ENCODE measurements around the gene RGMA. TPM values are rescaled to one million over a fixed set of nuclear protein-coding genes. Genes with fewer than 3 reads are reported as not detected.
A peak's percentile ranks its signal among the peaks of the same experiment; 100 is the strongest.
"Not testable (repeated sequence)": the region's sequence is repeated elsewhere in the genome, so short reads cannot be mapped to it uniquely, and the experiment has no call there.

RGMA gene
- total RNA-seq, 1 donor from 2014 or later = 0.34 TPM

DNA sequence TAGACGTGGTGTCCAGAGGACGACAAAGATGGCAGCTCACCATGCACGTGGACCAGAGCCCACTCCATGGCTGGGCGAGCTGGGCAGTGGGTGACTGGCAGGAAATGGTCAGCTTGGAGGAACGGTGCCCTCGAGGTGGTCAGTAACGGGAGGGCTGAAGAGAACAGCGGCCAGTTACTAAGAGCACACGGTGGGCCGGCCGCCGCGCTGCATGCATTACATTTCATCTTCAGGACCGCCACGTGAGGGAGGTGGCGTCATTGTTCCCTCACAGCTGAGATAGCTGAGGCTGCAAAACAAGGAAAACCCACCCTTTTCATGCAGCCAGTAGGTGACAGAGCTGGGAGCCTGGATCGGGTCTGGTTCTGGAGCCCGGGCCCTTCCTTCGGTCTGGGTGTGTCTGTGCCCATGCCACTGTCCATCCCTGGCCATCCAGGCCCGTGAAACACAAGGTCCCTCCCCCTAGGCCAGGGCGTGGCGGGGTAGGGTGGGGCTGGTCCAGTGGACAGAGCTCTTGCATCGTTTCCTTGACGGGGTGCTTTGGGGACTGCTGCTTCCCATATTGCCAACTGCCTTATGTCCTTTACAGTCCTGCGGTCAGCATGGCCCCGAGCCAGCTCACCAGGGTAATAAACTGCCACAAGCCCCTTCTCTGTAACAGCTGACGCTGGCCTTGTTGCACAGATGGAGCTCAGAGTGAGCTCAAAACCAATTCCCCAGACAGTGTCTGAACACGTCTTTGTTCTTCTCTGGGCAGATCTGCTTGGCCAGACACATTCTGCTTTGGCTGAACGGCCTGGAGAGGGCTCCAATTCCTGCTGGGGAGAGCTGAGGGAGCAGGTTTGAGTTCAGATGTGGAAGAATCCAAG, 51.8 kb downstream of the RGMA start:
- H3K36me3 Mint-ChIP-seq (ENCODE audit: low read depth) = no peaks in the 10 kb centered on the region
- peaks cover 4% of the 10 kb centered on the region for H3K27me3 Mint-ChIP-seq (ENCODE audit: insufficient read depth)
- no peak overlapping the region for H3K27ac Mint-ChIP-seq
- peaks cover 6% of the 10 kb centered on the region for H3K4me1 Mint-ChIP-seq (ENCODE audit: low read depth)
- H3K4me3 Mint-ChIP-seq = no peak overlapping the region
- no peak for DNase-seq (ENCODE audit: low spot score)
- intact Hi-C loops (cut with micrococcal nuclease) = loop anchor here (1.0 kb wide), 1 partner anchor 1083 kb away; no protein-coding TSS in a partner anchor
- no peaks in the 10 kb centered on the region for H3K9me3 Mint-ChIP-seq

DNA sequence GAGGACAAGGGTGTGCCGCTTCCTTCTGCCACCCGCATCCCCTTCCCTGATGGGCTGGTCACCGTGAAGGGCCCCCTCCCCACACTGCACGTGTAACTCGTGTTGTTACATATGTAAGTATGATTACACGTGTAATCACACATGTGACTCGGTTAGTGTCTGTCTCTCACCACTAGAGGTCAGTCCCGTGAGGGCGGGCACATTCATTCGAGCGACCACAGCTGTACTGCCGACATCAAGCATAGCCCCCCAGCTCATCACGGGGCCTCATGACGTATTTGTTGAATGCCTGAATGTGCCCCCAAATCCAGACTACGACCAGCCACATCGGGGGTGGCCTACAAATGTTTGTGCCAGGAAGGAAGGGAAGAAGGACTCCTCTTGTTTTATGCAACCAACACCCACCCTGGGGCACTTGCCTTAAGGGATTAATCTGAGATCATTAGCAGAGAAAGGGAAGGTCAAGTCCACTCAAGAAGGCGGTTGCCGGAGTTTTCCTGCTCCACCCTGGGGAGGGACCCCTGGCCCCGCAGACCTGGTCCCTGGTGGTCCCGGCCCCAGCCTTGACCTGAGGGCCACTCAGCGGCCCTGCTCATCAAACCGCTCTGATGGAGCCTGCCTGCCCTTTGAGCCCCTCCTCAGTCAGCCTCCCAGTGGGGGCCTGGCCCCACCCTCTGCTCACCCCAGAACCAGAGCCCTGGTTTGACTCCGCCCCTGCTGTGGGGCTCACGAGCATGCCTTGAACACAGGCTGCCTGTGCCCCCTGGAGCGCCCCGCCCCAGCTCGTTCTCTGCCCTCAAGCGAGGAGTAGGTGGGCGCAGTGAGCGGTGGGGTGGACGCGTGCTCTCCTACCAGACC, 52.8 kb downstream of the RGMA start:
- H3K27me3 Mint-ChIP-seq (ENCODE audit: insufficient read depth) = peaks cover 4% of the 10 kb centered on the region
- no peak overlapping the region for H3K27ac Mint-ChIP-seq
- H3K4me3 Mint-ChIP-seq = peak overlapping the region; percentile 63
- intact Hi-C loops (cut with micrococcal nuclease) = loop anchor here (1.0 kb wide), 1 partner anchor 1084 kb away; no protein-coding TSS in a partner anchor
- H3K4me1 Mint-ChIP-seq (ENCODE audit: low read depth) = peaks cover 6% of the 10 kb centered on the region
- DNase-seq (ENCODE audit: low spot score) = no peak
- no peaks in the 10 kb centered on the region for H3K9me3 Mint-ChIP-seq
- H3K36me3 Mint-ChIP-seq (ENCODE audit: low read depth) = no peaks in the 10 kb centered on the region

DNA sequence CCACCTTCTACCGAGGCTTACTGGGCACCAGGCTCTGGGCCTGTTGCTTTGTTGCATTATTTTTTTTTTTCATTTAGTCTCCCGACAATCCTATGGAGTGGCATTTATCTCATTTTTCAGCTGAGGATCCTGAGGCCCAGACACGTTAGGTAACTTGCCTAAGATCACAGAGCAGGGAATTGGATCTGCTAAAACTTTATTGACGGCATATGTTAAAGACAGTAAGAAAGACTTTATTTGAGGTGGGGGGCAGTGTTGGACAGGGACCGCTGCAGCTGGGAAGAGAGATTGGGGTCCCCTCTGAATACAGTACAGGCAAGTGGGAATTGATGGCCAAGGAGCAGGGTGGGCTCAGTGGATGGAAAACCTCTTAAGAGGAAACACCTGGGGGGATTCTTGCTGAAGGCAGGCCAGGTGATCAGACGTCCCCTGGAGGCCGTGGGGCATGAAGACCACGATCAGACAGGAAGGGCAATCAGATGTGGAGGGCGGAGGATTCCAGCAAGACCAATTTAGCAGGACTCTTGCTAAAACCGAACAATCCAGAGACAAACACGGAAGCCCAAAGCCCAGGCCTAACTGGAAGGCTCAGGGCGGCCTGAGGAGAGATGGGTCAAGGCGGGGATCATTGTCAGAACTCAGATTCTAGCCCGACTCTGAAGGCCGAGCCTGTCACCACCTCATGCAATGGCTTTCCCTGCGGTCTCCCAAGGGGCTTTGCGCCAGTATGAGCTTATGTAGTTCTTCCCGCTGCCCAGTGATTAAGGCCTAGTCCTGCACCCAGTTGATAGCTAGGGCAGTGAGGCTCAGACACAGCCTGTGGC, 53.7 kb downstream of the RGMA start:
- H3K9me3 Mint-ChIP-seq = no peaks in the 10 kb centered on the region
- no peak for DNase-seq (ENCODE audit: low spot score)
- H3K27me3 Mint-ChIP-seq (ENCODE audit: insufficient read depth) = peaks cover 4% of the 10 kb centered on the region
- no peak overlapping the region for H3K27ac Mint-ChIP-seq
- intact Hi-C loops (cut with micrococcal nuclease) = no loop called here
- no peaks in the 10 kb centered on the region for H3K36me3 Mint-ChIP-seq (ENCODE audit: low read depth)
- H3K4me3 Mint-ChIP-seq = no peak overlapping the region
- peaks cover 10% of the 10 kb centered on the region for H3K4me1 Mint-ChIP-seq (ENCODE audit: low read depth)

DNA sequence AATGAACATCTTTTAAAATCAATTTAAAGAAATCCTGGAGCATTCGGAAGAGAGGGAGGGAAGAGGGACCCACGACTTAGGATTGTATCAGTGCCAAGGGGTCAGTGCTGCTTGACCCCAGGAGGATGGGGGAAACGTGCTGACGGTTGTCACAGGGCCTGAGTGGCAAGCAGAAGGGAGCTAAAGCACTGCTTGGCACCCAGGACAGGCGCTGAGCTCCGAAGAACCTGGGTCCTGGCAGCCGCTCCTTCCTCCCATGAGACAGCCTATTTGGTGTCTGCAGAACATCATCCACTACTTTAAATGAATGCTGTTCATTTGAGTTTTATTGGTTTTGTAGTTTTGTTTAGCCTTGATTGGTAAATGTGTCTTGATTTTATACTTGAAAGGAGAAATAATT, 54.5 kb downstream of the RGMA start:
- no peak overlapping the region for H3K4me3 Mint-ChIP-seq
- intact Hi-C loops (cut with micrococcal nuclease) = loop anchor here (5.0 kb wide), 1 partner anchor 963 kb away; no protein-coding TSS in a partner anchor
- no peaks in the 10 kb centered on the region for H3K36me3 Mint-ChIP-seq (ENCODE audit: low read depth)
- H3K4me1 Mint-ChIP-seq (ENCODE audit: low read depth) = peaks cover 18% of the 10 kb centered on the region
- H3K27me3 Mint-ChIP-seq (ENCODE audit: insufficient read depth) = peaks cover 4% of the 10 kb centered on the region
- no peak overlapping the region for H3K27ac Mint-ChIP-seq
- no peak for DNase-seq (ENCODE audit: low spot score)
- no peaks in the 10 kb centered on the region for H3K9me3 Mint-ChIP-seq

DNA sequence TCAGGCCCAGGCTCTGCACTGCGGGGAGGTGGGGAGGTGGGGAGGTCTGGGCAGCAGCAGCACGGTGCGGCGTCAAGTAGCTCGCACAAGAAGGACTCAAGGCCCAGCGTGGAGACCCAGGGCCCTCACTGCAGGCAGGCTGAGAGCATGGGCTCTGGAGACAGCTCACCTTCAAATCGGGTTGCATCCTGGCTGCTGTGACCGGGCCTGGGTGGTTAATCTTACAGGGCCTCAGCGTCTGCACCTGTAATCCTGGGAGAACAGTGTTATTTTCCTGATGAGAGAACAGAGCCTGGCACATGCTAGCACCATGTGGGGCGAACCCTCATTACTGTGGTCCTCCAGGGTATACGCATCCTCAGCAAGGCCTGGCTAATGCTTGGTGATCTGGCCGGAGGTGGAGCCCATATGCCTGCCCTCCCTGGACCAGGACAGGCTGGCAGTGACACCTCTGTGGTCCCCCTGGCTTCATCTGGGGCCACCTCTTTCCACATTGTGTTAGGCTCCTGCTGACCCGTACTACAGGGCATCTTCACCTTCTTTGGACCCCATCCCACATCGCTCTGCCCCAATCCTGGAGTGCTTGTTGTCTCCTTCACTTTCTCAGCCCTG, 55.5 kb downstream of the RGMA start:
- intact Hi-C loops (cut with micrococcal nuclease) = loop anchor here (5.0 kb wide), 1 partner anchor 964 kb away; no protein-coding TSS in a partner anchor
- no peak overlapping the region for H3K4me3 Mint-ChIP-seq
- H3K27ac Mint-ChIP-seq = no peak overlapping the region
- H3K27me3 Mint-ChIP-seq (ENCODE audit: insufficient read depth) = peaks cover 4% of the 10 kb centered on the region
- no peak for DNase-seq (ENCODE audit: low spot score)
- no peaks in the 10 kb centered on the region for H3K36me3 Mint-ChIP-seq (ENCODE audit: low read depth)
- peaks cover 22% of the 10 kb centered on the region for H3K4me1 Mint-ChIP-seq (ENCODE audit: low read depth)
- no peaks in the 10 kb centered on the region for H3K9me3 Mint-ChIP-seq

DNA sequence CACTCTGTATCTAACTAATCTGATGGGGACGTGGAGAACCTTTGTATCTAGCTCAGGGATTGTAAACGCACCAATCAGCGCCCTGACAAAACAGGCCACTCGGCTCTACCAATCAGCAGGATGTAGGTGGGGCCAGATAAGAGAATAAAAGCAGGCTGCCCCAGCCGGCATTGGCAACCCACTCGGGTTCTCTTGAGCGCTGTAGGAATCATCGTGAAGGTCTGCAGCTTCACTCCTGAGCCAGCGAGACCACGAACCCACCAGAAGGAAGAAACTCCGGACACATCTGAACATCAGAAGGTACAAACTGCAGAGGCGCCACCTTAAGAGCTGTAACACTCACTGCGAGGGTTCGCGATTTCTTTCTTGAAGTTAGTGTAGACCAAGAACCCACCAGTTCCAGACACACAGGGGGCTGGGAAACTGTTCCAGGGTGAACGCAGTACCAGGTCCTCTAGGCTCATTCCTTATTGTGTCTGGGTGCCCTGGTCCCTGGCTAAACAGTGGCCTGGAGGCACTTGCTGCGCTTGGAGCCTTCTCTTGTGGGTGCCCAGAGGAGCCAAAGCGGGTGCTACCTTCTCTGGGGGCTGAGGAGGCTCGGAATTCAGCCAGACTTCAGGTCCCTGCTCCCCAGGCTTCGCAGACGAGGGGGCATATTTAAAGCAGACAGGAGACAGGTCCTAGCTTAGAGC, 56.4 kb downstream of the RGMA start:
- H3K27me3 Mint-ChIP-seq (ENCODE audit: insufficient read depth); H3K4me3 Mint-ChIP-seq; H3K9me3 Mint-ChIP-seq; H3K27ac Mint-ChIP-seq; H3K36me3 Mint-ChIP-seq (ENCODE audit: low read depth); DNase-seq (ENCODE audit: low spot score): not testable (repeated sequence)
- intact Hi-C loops (cut with micrococcal nuclease) = loop anchor here (5.0 kb wide), 1 partner anchor 965 kb away; no protein-coding TSS in a partner anchor
- peaks cover 22% of the 10 kb centered on the region for H3K4me1 Mint-ChIP-seq (ENCODE audit: low read depth)

DNA sequence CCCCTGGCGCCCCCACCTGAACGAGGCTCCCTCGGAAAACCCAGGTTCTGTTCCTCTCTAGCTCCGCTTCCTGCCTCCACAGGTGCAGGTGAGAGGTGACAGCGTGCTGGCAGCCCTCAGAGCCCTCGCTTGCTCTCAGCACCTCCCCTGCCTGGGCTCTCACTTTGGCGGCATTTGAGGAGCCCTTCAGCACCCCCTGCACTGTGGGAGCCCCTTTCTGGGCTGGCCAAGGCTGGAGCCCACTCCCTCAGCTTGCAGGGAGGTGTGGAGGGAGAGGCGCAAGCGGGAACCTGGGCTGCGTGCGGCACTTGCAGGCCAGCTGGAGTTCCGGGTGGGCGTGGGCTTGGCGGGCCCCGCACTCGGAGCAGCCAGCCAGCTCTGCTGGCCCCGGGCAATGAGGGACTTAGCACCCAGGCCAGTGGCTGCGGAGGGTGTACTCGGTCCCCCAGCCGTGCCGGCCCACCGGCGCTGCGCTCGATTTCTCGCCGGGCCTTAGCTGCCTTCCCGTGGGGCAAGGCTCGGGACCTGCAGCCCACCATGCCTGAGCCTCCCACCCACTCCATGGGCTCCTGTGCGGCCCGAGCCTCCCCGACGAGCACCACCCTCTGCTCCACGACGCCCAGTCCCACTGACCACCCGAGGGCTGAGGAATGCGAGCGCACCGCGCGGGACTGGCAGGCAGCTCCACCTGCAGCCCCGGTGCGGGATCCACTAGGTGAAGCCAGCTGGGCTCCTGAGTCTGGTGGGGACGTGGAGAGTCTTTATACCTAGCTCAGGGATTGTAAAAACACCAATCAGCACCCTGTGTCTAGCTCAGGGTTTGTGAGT, 57.2 kb downstream of the RGMA start:
- H3K36me3 Mint-ChIP-seq (ENCODE audit: low read depth); DNase-seq (ENCODE audit: low spot score); H3K27me3 Mint-ChIP-seq (ENCODE audit: insufficient read depth); H3K4me3 Mint-ChIP-seq; H3K9me3 Mint-ChIP-seq: not testable (repeated sequence)
- Mint-ChIP-seq H3K27ac (peak overlapping the region; percentile 8), H3K4me1 (ENCODE audit: low read depth) (peaks cover 22% of the 10 kb centered on the region)
- intact Hi-C loops (cut with micrococcal nuclease) = loop anchor here (5.0 kb wide), 1 partner anchor 966 kb away; no protein-coding TSS in a partner anchor

DNA sequence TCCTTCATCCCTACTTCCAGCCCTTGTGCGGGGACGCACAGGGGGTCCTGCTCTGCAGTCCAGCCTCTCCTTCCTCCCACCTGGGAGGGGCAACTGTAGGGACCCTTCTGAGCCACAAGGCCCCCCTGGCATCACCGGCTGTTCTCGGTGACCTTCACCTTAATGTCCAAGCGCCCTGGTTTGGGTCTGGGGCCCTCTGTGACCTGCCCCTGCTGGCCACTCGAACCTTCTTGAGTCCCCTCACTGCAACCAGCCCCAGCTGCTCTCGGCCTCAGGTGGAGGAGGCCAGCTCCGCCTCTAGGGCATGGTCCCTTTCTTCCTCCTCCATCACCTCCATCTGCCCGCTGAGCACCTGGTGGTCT, 57.9 kb downstream of the RGMA start:
- DNase-seq (ENCODE audit: low spot score) = no peak
- H3K36me3 Mint-ChIP-seq (ENCODE audit: low read depth) = peaks cover 6% of the 10 kb centered on the region
- intact Hi-C loops (cut with micrococcal nuclease) = loop anchor here (5.0 kb wide), 1 partner anchor 966 kb away; no protein-coding TSS in a partner anchor
- no peaks in the 10 kb centered on the region for H3K9me3 Mint-ChIP-seq
- no peak overlapping the region for H3K27ac Mint-ChIP-seq
- H3K27me3 Mint-ChIP-seq (ENCODE audit: insufficient read depth) = no peaks in the 10 kb centered on the region
- H3K4me1 Mint-ChIP-seq (ENCODE audit: low read depth) = peaks cover 22% of the 10 kb centered on the region
- no peak overlapping the region for H3K4me3 Mint-ChIP-seq

DNA sequence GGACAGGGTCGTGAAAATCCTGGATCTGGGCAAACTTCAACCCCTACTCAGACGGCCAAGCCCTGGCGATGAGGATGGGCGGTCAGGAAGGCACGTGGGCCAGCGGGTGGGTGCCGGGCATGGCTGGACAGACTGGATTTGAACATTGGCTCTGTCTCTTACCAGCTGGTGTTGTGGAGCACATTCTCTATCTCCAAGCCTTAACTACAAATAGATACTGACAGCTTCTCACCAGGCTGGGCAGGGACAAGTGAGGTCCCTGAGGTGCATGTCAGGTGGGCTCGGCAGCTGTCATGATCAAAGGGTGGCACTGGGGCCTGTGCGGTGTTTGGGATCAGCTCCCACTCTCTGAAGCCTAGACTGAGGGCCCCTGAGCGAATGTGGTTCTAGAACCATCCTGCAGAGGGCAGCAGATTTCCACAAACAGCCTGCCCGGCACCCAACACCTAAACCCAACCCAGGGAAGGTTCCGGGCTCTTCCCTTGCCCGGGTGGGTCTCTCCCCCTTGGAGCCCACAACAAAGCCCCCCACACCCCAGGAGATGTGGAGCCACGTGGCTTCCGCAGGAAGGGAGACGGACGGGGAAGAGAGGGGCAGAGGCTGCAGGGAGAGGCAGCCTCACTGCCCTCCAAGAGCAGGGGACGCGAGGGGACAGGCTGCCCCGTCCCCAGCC, 58.4 kb downstream of the RGMA start:
- DNase-seq (ENCODE audit: low spot score) = peak; percentile 44
- Mint-ChIP-seq H3K9me3 (no peaks in the 10 kb centered on the region), H3K4me1 (ENCODE audit: low read depth) (peaks cover 22% of the 10 kb centered on the region), H3K36me3 (ENCODE audit: low read depth) (peaks cover 11% of the 10 kb centered on the region), H3K27ac (no peak overlapping the region), H3K4me3 (no peak overlapping the region), H3K27me3 (ENCODE audit: insufficient read depth) (no peaks in the 10 kb centered on the region)
- intact Hi-C loops (cut with micrococcal nuclease) = loop anchor here (1.0 to 5.0 kb wide), 2 partner anchors 967 to 1090 kb away; no protein-coding TSS in a partner anchor

DNA sequence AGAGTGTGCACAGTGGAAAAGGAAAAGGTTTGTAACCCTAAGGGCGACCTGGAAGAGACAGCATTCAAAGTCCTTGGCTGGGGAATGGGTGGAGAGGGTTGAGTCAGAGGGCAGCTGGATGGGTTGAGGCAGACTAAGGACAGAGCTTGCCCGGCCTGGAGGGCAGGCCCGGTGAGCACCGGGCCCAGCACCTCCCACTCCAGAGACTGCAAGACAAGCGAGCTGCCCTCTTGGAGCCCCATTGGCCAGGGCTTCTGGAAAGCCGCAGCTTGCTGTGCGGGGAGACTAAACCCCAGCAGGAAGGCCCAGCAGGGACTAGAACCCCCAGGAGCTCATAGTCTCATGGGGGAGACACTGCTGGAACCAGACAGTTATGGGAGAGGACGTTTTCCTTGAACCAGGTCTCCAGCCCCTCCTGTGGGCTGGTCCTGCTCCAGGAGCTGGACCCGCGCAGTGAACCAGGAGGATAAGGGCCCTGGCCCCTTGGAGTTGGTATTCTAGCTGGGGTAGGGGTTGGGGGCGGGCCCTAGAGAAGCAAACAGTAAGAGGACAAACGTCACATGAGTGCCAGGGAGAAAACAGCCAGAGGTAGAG, 59.1 kb downstream of the RGMA start:
- Mint-ChIP-seq H3K4me3 (no peak overlapping the region), H3K27ac (no peak overlapping the region), H3K9me3 (no peaks in the 10 kb centered on the region), H3K36me3 (ENCODE audit: low read depth) (peaks cover 18% of the 10 kb centered on the region), H3K4me1 (ENCODE audit: low read depth) (peaks cover 29% of the 10 kb centered on the region), H3K27me3 (ENCODE audit: insufficient read depth) (no peaks in the 10 kb centered on the region)
- no peak for DNase-seq (ENCODE audit: low spot score)
- intact Hi-C loops (cut with micrococcal nuclease) = loop anchor here (1.0 to 5.0 kb wide), 2 partner anchors 967 to 1090 kb away; no protein-coding TSS in a partner anchor

All from activated T-helper 1 cell treated with anti-CD3 and anti-CD28 coated beads, Interleukin-12 subunit alpha, Interleukin-12 subunit beta, Interleukin-2, Interleukin-4 antibody, amounts not matched to agents 30 ng/mL and 10 ng/mL and 1 ng/mL, durations not matched to agents 14 hours and 24 hours and 36 hours (primary cell).